GM23338 (cell line): ENCODE data around the gene LYZL4. TPM values are rescaled to one million over a fixed set of nuclear protein-coding genes. Genes with fewer than 3 reads are reported as not detected.

Experiments
- ATAC-seq: fragments of 200-7000 bp; cut with Tn5 transposase; 3 replicates; pipeline ENCODE4 v1.9.1; 2020
- DNase-seq: peaks from one replicate; pipeline ENCODE4 v3.0.0-alpha.2; 2015; ENCODE audit warnings: low spot score
- H2AFZ ChIP-seq: fragments of 200-600 bp; sonication (generic); 2 replicates; pipeline ENCODE4 v1.8.0; 2016; ENCODE audit warnings: antibody characterized with exemption, mild to moderate bottlenecking, moderate library complexity
- H3F3A ChIP-seq: fragments of 200-600 bp; sonication (generic); replicated peaks from 2 replicates; pipeline ENCODE4 v1.8.0; 2017; ENCODE audit warnings: antibody characterized with exemption, mixed run types, low read depth
- H3K27ac ChIP-seq: fragments of 200-600 bp; sonication (generic); 2 replicates; pipeline ENCODE4 v1.6.1; 2016; ENCODE audit warnings: low read depth
- H3K27me3 ChIP-seq: fragments of 200-600 bp; sonication (generic); 2 replicates; pipeline ENCODE4 v1.8.0; 2016; ENCODE audit warnings: mild to moderate bottlenecking, mixed run types, moderate library complexity; ENCODE audit not compliant: insufficient read depth
- H3K36me3 ChIP-seq: fragments of 200-600 bp; sonication (generic); 2 replicates; pipeline ENCODE4 v1.8.0; 2016; ENCODE audit warnings: mild to moderate bottlenecking; ENCODE audit not compliant: insufficient read depth
- H3K4me1 ChIP-seq: fragments of 200-600 bp; sonication (generic); 2 replicates; pipeline ENCODE4 v1.8.0; 2016; ENCODE audit warnings: mild to moderate bottlenecking, moderate library complexity; ENCODE audit not compliant: insufficient read depth
- H3K4me2 ChIP-seq: fragments of 200-600 bp; sonication (generic); 2 replicates; pipeline ENCODE4 v1.7.1; 2017; ENCODE audit warnings: mixed run types
- H3K4me3 ChIP-seq: fragments of 200-600 bp; sonication (generic); 2 replicates; pipeline ENCODE4 v1.6.1; 2016; ENCODE audit warnings: mixed run types
- H3K79me2 ChIP-seq: fragments of 200-600 bp; sonication (generic); replicated peaks from 2 replicates; pipeline ENCODE4 v1.8.0; 2017; ENCODE audit warnings: mild to moderate bottlenecking; ENCODE audit not compliant: insufficient read depth
- H3K9me2 ChIP-seq: fragments of 200-600 bp; sonication (generic); 2 replicates; pipeline ENCODE4 v1.8.0; 2017; ENCODE audit not compliant: insufficient read depth
- H4K20me1 ChIP-seq: fragments of 200-600 bp; sonication (generic); replicated peaks from 2 replicates; pipeline ENCODE4 v1.8.0; 2017; ENCODE audit warnings: mild to moderate bottlenecking; ENCODE audit not compliant: insufficient read depth
- H3K27ac Mint-ChIP-seq: 2 replicates; pipeline ENCODE4 v1.8.0; 2020; ENCODE audit warnings: inconsistent platforms, mild to moderate bottlenecking, moderate library complexity, mixed read lengths
- H3K27me3 Mint-ChIP-seq: 3 replicates; pipeline ENCODE4 v1.8.0; 2022; ENCODE audit warnings: low read depth, mild to moderate bottlenecking, moderate library complexity, mixed read lengths, inconsistent platforms; ENCODE audit not compliant: insufficient read depth, poor library complexity
- H3K36me3 Mint-ChIP-seq: 3 replicates; pipeline ENCODE4 v1.8.0; 2021; ENCODE audit warnings: low read depth, mild to moderate bottlenecking, inconsistent platforms, moderate library complexity, mixed read lengths
- H3K4me1 Mint-ChIP-seq: 3 replicates; pipeline ENCODE4 v1.8.0; 2020; ENCODE audit warnings: mild to moderate bottlenecking, inconsistent platforms, mixed read lengths
- H3K4me3 Mint-ChIP-seq: 3 replicates; pipeline ENCODE4 v1.8.0; 2021; ENCODE audit warnings: moderate library complexity, mild to moderate bottlenecking, inconsistent platforms, mixed read lengths
- H3K9me3 Mint-ChIP-seq: 3 replicates; pipeline ENCODE4 v1.8.0; 2020; ENCODE audit warnings: moderate library complexity, mild to moderate bottlenecking, inconsistent platforms, mixed read lengths
- CREB1 ChIP-seq: fragments of 250-450 bp; sonication (Bioruptor Pico); IDR thresholded peaks from 2 replicates; pipeline ENCODE4 v1.5.0; 2020; ENCODE audit warnings: low read depth, mild to moderate bottlenecking, moderate library complexity
- CTCF ChIP-seq, 2 experiments: fragments of 200-600 bp in 1 of 2; sonication (generic) in 1 of 2; conservative IDR thresholded peaks; 2 replicates each; pipeline versions ENCODE4 v1.5.1 to v1.6.1; 2016 to 2017; ENCODE audit warnings: antibody characterized with exemption in 2 of 2, low read depth in 2 of 2, mild to moderate bottlenecking in 2 of 2, moderate library complexity in 1 of 2
- ETS1 ChIP-seq: IDR thresholded peaks from 2 replicates; pipeline ENCODE4 v1.6.1; 2016; ENCODE audit warnings: antibody characterized with exemption
- JUNB ChIP-seq: IDR thresholded peaks from one replicate; pipeline ENCODE4 v1.6.1; 2016; ENCODE audit warnings: antibody characterized with exemption; ENCODE audit not compliant: unreplicated experiment
- STAT1 ChIP-seq: IDR thresholded peaks from one replicate; pipeline ENCODE4 v1.6.1; 2016; ENCODE audit warnings: antibody characterized with exemption; ENCODE audit not compliant: unreplicated experiment
- ZNF462 ChIP-seq: fragments of 250-450 bp; sonication (Bioruptor Pico); IDR thresholded peaks from 2 replicates; pipeline ENCODE4 v1.5.0; 2020; ENCODE audit warnings: mild to moderate bottlenecking, moderate library complexity
- polyA plus RNA-seq: library from polyadenylated mRNA; unstranded; fragments of >200 nt; fragmentation: Nextera tagmentation; extraction: Ambion mirVana; gene quantifications from 2 replicates; pipeline ENCODE4 v1.2.1, GENCODE V29; 2016
- total RNA-seq: library from RNA; depleted of rRNA; stranded (reverse); fragments of >200 nt; shearing (Covaris generic); gene quantifications from 2 replicates; pipeline ENCODE4 v1.2.3, GENCODE V29; 2014

The LYZL4 gene
- total and polyA plus RNA-seq, 2 experiments from 2014 or later = not detected

- peaks cover 31% of the 10 kb centered on the region for H3K4me1 ChIP-seq
- no peaks in the 10 kb centered on the region for H3K79me2 ChIP-seq
- no peaks in the 10 kb centered on the region for H3K27me3 ChIP-seq
- H3K4me2 ChIP-seq = no peak overlapping the region
- Mint-ChIP-seq H3K36me3 (no peaks in the 10 kb centered on the region), H3K9me3 (no peaks in the 10 kb centered on the region), H3K4me1 (peaks cover 49% of the 10 kb centered on the region), H3K27ac (no peak overlapping the region), H3K4me3 (no peak overlapping the region), H3K27me3 (peaks cover 12% of the 10 kb centered on the region)
- no peaks in the 10 kb centered on the region; the same call in 1 of the 2 replicates for H3K9me2 ChIP-seq
- H2AFZ ChIP-seq = peak overlapping the region; percentile 1; the same call in 1 of the 2 replicates
- no peak overlapping the region for H3K27ac ChIP-seq
- DNase-seq (peak; percentile 94), ATAC-seq (peak; percentile 89)
- H3K36me3 ChIP-seq = no peaks in the 10 kb centered on the region
- TF ChIP-seq ETS1 = 0 out of 2 replicates have a peak, but pooled peaks have one; percentile 21
- peak; percentile 98 to 100 for TF ChIP-seq CTCF (conservative IDR thresholded peaks at IDR 0.05; ENCODE audit: low read depth in 2 of 2)
- no peak for TF ChIP-seq JUNB
- TF ChIP-seq STAT1 = no peak
- peak; percentile 44; the same call in 1 of the 2 replicates for TF ChIP-seq ZNF462 (CRISPR knock-in tag)
- TF ChIP-seq CREB1 (CRISPR knock-in tag) = no peak
- no peaks in the 10 kb centered on the region for H3F3A ChIP-seq
- no peak overlapping the region for H3K4me3 ChIP-seq
- no peaks in the 10 kb centered on the region for H4K20me1 ChIP-seq
Observed at GRCh38 chr3:42443819-42444436, 33.5 kb upstream of the LYZL4 start.
